CD4-positive, alpha-beta T cell treated with Interleukin-17A for 4 hours (primary cell): ENCODE measurements around the gene INPP4A.

Experiments
- DNase-seq: peaks from one replicate; pipeline ENCODE4 v3.0.0-alpha.2; 2020; ENCODE audit warnings: mixed read lengths

INPP4A gene

GRCh38 chr2:98598781-98599428 lies 154.2 kb downstream of the INPP4A start:
- DNase-seq: no peak

DNA sequence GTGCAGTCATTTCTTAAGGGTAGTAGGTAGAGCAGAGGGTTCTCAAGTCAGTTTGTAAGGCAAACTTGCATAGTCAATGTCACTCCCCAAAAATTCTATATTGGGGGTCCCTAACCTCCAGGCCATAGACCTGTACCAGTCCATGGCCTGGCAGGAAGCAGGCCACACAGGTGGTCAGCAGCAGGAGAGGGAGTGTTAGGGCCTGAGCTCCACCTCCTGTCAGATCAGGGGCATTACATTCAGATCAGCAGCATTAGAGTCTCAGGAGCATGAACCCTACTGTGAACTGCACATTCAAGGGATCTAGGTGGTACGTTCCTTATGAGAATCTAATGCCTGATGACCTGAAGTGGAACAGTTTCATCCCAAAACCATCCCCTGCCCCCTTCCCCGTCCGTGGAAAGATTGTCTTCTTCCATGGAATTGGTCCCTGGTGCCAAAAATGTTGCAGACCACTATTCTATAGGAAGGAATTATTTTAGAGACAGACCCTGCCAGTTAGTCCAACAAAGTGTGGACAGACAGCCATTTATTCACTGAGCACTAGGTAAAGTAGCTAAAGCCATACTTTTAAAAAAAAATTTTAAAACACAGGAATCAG lies 157.0 kb downstream of the INPP4A start:
- DNase-seq: no peak

GRCh38 chr2:98604547-98604946 lies 159.9 kb downstream of the INPP4A start:
- no peak for DNase-seq

DNA sequence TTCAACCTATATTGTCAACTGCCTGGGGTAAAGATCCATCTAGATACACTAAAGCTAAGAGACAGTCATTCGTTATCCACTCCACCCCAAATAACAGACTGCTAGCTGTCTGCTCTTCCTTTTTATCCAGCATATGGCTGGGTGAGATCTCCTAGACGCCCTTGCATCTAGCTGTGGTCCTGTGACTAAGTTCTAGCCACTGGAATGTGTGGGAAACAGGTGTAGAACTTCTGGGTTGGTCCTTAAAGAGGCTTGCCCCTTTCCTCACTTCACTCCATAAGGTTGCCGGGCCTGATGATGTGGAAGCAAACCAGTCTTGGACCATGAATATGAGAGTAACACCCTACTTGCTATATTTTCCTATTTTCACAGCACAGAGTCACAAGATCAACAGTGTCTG lies 160.4 kb downstream of the INPP4A start:
- DNase-seq: no peak

GRCh38 chr2:98606431-98606830 lies 161.8 kb downstream of the INPP4A start:
- no peak for DNase-seq

- no peak for DNase-seq
These were observed 162.4 kb downstream of the INPP4A start for GRCh38 chr2:98607104-98607503.

DNA sequence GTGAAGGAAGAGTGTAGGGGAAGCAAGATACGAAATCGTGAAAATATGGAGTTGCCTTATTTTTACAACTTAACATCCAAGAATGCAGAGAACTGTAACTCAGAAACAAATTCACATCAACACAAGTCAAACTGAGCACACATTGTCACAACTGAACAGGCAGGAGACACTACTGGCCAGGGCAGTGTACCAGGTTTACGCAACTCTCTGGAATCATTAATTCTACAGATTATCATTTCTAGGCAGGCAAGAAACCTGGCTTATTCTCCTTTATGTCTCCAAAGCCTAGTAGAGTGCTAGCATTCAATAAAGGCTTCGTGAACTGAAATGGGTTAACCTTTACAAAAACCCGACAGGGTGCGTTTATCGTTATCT lies 163.1 kb downstream of the INPP4A start:
- no peak for DNase-seq

- DNase-seq: peak; percentile 90
These were observed 163.7 kb downstream of the INPP4A start, which contains the start of the genes COA5 and UNC50 for GRCh38 chr2:98608116-98608961. Gene COA5 (minus strand): TSS chr2:98608512. CDS start chr2:98608405, 107 bp downstream. Gene UNC50 (plus strand): TSS chr2:98608589. CDS start chr2:98609760, 1,171 bp downstream.

- no peak for DNase-seq
These were observed 164.4 kb downstream of the INPP4A start for GRCh38 chr2:98608962-98609604.

DNA sequence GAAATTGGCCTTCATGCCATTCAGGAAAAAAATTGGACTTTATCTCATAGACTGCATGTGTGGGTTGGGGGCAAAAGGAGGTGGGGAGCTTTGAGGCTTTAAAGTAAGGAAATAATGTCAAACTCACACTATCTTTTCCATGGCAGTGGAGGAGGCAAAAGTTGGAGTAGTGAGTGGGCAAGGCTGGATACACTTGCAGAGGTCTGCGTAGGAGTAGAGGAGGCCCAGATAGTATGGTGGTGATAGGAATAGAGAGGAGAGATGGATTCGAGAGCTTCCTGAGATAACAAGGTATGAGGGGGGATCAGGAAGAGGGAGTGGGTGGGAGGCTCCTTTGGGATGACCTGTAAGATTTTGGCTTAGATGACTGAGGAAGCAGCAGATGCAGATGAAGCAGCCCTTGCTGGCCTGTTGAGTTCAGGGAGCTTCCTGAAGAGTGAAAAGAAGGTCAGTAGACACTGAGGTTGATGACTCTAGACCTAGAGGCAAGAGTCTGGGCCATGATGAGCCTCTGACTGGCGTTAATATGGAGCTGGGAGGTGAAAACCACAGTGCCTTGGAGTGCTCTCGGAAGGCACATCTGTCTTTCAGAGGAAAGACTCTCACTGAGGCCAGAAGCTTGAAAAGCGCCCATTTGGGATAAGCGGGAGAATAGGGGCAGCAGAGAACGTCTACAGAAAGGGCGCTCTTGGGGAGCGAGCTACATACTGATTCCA lies 169.5 kb downstream of the INPP4A start:
- DNase-seq: no peak

DNA sequence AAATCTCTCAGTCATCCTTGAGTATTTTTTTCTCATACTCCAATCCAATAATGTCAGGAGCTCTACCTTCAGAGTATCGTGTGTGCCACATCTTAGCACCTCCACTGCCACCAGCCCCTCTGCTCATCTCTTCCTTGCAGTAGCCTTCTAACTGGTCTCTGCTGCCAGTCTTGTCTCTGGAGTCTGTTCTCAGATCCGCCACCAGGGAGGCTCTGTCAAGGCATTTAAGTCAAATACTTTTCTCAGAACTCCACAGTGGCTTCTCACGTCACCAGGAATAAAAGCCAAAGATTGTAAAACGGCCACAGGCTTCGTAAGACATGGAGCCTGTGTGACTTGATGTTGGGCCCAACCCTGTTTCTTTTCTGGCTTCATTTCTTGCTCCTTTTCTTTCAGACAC lies 170.8 kb downstream of the INPP4A start:
- DNase-seq: no peak

GRCh38 chr2:98617149-98617548 lies 172.5 kb downstream of the INPP4A start:
- DNase-seq: no peak

- DNase-seq: no peak
These were observed 179.0 kb downstream of the INPP4A start for GRCh38 chr2:98623657-98624056.

DNA sequence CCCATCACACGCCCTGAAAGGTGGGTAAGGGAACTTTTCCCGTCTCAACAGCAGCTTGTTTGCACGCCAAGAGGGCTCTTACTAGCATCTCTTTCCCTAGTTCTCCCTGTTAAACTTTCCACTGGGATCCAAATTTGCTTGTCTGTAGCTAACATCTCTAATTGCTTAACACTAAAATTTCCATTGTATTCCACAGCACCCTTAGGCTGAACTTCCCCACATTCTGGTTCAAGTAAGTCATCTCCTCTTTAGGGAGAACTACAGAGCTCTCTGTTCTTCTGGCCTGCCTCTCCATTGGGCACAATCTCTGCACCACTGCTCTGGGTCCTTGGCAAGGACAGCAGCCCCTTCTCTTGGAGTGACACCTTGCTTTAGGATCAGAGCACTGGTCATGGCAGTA lies 187.7 kb downstream of the INPP4A start:
- DNase-seq: no peak

DNA sequence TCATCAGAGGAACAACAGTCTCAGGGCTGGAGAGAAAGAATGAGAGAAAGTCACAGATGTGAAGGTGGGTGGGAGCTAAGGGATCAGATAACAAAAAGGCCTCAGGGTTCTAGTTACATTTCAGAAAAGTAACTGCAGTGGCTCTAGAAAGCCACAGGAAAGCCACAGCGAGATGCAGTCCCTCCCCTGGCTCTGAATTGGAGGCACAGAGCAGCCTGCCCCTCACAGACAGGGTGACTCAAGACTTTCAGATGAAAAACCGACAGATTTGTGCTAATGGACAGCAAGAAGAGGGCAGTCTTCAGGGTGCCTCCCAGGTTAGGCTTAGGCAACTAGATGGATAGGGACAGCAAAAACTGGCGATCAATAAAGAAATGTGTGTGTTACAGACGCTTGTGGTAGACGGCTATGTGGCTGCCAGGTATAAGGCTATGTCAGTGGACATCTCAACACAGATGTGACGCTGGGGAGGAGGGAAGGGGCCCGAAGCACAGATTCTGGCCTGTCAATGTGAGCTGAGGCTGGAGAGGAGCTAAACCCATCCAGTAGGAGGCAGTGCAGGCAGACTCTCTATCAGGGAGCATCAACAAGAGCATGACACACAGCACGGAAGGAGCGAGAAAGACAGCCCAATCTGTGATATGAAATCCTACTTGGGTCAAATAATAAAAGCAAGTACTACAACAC lies 189.9 kb downstream of the INPP4A start:
- DNase-seq: peak; percentile 59

DNA sequence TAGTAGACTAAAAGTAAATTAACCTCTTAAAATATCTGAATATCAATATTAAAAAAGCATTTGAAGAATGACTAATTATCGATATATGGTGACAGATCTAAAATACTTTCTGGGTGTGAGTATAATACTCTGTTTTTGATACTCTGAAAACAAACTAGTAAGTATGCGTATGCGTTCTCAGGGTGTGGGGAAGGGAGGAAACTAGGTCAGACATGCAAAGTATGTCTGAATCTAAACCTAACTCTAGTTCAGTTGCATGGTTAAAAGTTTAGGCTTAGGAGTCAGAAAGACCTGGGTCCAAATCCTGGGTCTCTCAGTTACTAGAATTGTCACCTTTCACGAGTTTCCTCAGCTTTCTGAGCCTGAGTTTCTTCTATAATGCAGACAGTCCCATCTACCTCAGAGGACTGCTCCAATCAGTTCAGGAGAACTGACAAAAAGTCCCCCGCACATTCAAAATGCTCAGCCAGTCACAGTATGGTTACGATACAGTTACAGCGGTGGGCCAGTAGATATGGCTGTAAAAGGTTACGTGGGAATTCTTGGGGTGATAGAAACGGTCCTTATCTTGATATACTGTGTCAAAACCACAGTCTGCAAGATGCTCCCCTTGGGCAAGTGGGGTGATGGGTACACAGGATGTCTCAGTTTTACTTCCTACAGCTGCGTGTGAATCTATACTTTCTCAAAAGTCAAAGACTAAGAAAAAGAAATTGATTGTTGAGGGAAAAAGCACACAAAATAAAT lies 192.9 kb downstream of the INPP4A start:
- DNase-seq: peak; percentile 68

DNA sequence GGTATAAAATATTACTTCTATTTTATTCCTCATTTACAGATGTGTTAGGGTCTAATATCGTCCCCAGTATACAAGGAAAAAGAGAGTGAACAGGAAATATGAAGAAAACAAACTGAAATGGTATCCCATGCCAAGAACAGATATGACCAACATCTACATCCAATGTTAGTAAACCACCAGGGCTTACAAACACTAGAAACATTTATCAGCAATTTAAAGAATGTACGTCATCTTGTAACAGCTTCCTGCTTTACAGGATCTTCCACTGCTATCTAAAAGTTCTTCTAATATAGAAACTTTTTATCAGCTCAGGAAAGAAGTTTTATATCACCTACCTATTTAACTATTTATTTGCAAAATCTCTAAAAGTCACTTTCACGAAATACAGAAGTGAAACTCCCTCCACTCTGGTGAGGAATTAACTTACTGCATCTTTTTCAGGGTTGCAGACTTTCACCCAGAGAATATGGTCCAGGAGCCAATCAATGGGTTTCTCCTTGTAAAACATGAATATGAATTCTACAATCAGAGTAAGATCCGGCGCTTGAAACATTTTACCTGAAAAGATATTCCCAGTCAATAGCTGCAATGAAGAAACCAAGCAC lies 198.9 kb downstream of the INPP4A start:
- no peak for DNase-seq
